Progenitor cell of endocrine pancreas (in vitro differentiated cells): ENCODE results near the gene RELB. TPM values are rescaled to one million over a fixed set of nuclear protein-coding genes. Genes with fewer than 3 reads are reported as not detected.

Experiments
- DNase-seq: peaks from one replicate; pipeline ENCODE4 v3.0.0; 2021; ENCODE audit warnings: low spot score; ENCODE audit not compliant: unreplicated experiment
- H3K27ac Mint-ChIP-seq: 2 replicates; pipeline ENCODE4 v1.8.0; 2021; ENCODE audit warnings: mild to moderate bottlenecking, moderate library complexity, mixed read lengths
- H3K27me3 Mint-ChIP-seq: 2 replicates; pipeline ENCODE4 v1.8.0; 2021; ENCODE audit warnings: mixed read lengths
- H3K36me3 Mint-ChIP-seq: 2 replicates; pipeline ENCODE4 v1.8.0; 2022; ENCODE audit warnings: mixed read lengths; ENCODE audit not compliant: insufficient read depth
- H3K4me1 Mint-ChIP-seq: 2 replicates; pipeline ENCODE4 v1.8.0; 2021; ENCODE audit warnings: low read depth, mixed read lengths
- H3K4me3 Mint-ChIP-seq: 2 replicates; pipeline ENCODE4 v1.8.0; 2021; ENCODE audit warnings: low read depth, mild to moderate bottlenecking, moderate library complexity, mixed read lengths
- H3K9me3 Mint-ChIP-seq: 2 replicates; pipeline ENCODE4 v1.8.0; 2021; ENCODE audit warnings: low read depth, mixed read lengths
- CTCF ChIP-seq: fragments of 200-600 bp; sonication (generic); IDR thresholded peaks from one replicate; pipeline ENCODE4 v1.5.0; 2021; ENCODE audit warnings: antibody characterized with exemption, mild to moderate bottlenecking; ENCODE audit not compliant: unreplicated experiment
- total RNA-seq: library from RNA; stranded (reverse); gene quantifications from 2 replicates; pipeline ENCODE4 v1.2.1, GENCODE V29; 2021

The RELB gene
- total RNA-seq, 1 donor from 2014 or later, result 6.8 TPM

GRCh38 chr19:45003485-45003884, 2.2 kb downstream of the RELB start:
- no peaks in the 10 kb centered on the region for H3K9me3 Mint-ChIP-seq
- no peak for TF ChIP-seq CTCF
- no peaks in the 10 kb centered on the region for H3K36me3 Mint-ChIP-seq
- no peaks in the 10 kb centered on the region for H3K27me3 Mint-ChIP-seq
- no peak for DNase-seq
- peaks cover 1% of the 10 kb centered on the region for H3K4me1 Mint-ChIP-seq
- no peak overlapping the region for H3K27ac Mint-ChIP-seq
- H3K4me3 Mint-ChIP-seq, result no peak overlapping the region

DNA sequence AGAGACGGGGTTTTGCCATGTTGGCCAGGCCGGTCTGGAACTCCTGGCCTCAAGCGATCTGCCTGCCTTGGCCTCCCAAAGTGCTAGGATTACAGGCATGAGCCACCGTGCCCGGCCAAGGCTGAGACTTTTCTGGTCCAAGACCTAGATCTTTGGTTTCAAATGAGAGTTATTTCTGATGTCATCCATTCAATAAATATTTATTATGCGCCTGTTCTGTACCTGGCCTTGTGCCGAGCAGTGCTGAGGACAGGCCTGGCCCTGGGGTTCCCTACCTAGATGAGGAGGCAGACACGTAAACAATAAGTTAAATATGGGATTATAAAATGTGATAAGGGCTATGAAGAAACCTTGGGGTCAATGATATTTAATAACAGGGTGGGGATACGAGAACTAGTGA, 4.5 kb downstream of the RELB start:
- no peak for TF ChIP-seq CTCF
- H3K4me3 Mint-ChIP-seq, result no peak overlapping the region
- DNase-seq, result no peak
- no peak overlapping the region for H3K27ac Mint-ChIP-seq
- H3K36me3 Mint-ChIP-seq, result peaks cover 2% of the 10 kb centered on the region
- H3K27me3 Mint-ChIP-seq, result no peaks in the 10 kb centered on the region
- H3K9me3 Mint-ChIP-seq, result no peaks in the 10 kb centered on the region
- H3K4me1 Mint-ChIP-seq, result peaks cover 1% of the 10 kb centered on the region

DNA sequence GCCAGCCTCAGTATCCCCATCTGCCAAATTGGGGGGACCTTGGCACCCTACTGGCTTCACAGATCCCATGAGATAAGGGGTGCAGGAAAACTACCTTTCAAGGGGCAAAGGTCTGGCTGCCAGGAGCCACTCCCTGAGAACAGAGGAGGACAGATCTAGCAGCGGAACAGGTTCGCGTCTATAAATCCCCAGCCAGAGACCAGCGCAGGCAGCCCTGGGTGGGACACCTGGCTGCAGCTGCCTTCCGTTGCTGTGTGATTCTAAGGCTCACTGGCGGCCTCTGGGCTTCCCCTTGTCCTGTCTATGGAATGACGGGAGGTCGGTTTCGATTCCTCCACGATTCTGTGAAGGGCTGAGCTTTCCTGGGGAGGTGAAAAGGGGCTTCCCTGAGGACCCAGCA, 7.3 kb downstream of the RELB start:
- Mint-ChIP-seq H3K4me1 (no peaks in the 10 kb centered on the region), H3K27ac (no peak overlapping the region), H3K9me3 (no peaks in the 10 kb centered on the region), H3K36me3 (peaks cover 2% of the 10 kb centered on the region), H3K4me3 (no peak overlapping the region), H3K27me3 (no peaks in the 10 kb centered on the region)
- no peak for DNase-seq
- no peak for TF ChIP-seq CTCF

GRCh38 chr19:45009625-45010255, 8.5 kb downstream of the RELB start:
- H3K36me3 Mint-ChIP-seq, result peaks cover 2% of the 10 kb centered on the region
- H3K4me1 Mint-ChIP-seq, result no peaks in the 10 kb centered on the region
- no peaks in the 10 kb centered on the region for H3K9me3 Mint-ChIP-seq
- H3K27ac Mint-ChIP-seq, result no peak overlapping the region
- no peak overlapping the region for H3K4me3 Mint-ChIP-seq
- DNase-seq, result no peak
- no peaks in the 10 kb centered on the region for H3K27me3 Mint-ChIP-seq
- TF ChIP-seq CTCF, result no peak

- Mint-ChIP-seq H3K27me3 (no peaks in the 10 kb centered on the region), H3K9me3 (no peaks in the 10 kb centered on the region), H3K27ac (no peak overlapping the region), H3K4me1 (no peaks in the 10 kb centered on the region), H3K4me3 (no peak overlapping the region), H3K36me3 (peaks cover 2% of the 10 kb centered on the region)
- no peak for DNase-seq
- no peak for TF ChIP-seq CTCF
Measured at GRCh38 chr19:45010306-45010705, 9.0 kb downstream of the RELB start.
